ENCODE results near the gene OTX2. TPM values are rescaled to one million over a fixed set of nuclear protein-coding genes. Genes with fewer than 3 reads are reported as not detected.

Gene OTX2
- total and polyA plus RNA-seq, 2 experiments from 2014 or later, result 16.5 to 23.9 TPM

GRCh38 chr14:56753396-56753795 is 56.9 kb downstream of the OTX2 start:
- Mint-ChIP-seq H3K4me3 (no peak overlapping the region), H3K36me3 (ENCODE audit: low read depth) (no peaks in the 10 kb centered on the region), H3K4me1 (peaks cover 27% of the 10 kb centered on the region), H3K27ac (no peak overlapping the region), H3K9me3 (no peaks in the 10 kb centered on the region; the same call in 2 of the 3 replicates), H3K27me3 (ENCODE audit: insufficient read depth, low read depth, poor library complexity) (no peaks in the 10 kb centered on the region)
- Histone ChIP-seq H2AFZ (peak overlapping the region; percentile 20; the same call in 1 of the 2 replicates), H3K27me3 (ENCODE audit: insufficient read depth) (no peaks in the 10 kb centered on the region), H3K4me1 (ENCODE audit: insufficient read depth) (peaks cover 21% of the 10 kb centered on the region), H3K79me2 (replicated peaks; ENCODE audit: insufficient read depth) (no peaks in the 10 kb centered on the region), H3K4me3 (no peak overlapping the region), H4K20me1 (replicated peaks; ENCODE audit: insufficient read depth) (no peaks in the 10 kb centered on the region), H3K36me3 (ENCODE audit: insufficient read depth) (no peaks in the 10 kb centered on the region), H3K9me2 (ENCODE audit: insufficient read depth) (no peaks in the 10 kb centered on the region), H3K27ac (ENCODE audit: low read depth) (no peak overlapping the region), H3K4me2 (no peak overlapping the region), H3F3A (replicated peaks; ENCODE audit: low read depth) (no peaks in the 10 kb centered on the region)
- TF ChIP-seq ZNF462 (CRISPR knock-in tag; IDR thresholded peaks at IDR 0.05) (no peak), CREB1 (CRISPR knock-in tag; IDR thresholded peaks at IDR 0.05; ENCODE audit: low read depth) (no peak), ZNF114 (CRISPR knock-in tag; IDR thresholded peaks at IDR 0.05) (no peak), ETS1 (IDR thresholded peaks at IDR 0.05) (no peak), POLR2AphosphoS5 (IDR thresholded peaks at IDR 0.05; ENCODE audit: low read depth) (no peak), NANOG (IDR thresholded peaks at IDR 0.05; ENCODE audit: borderline replicate concordance) (no peak), CTCF (conservative IDR thresholded peaks at IDR 0.05; ENCODE audit: low read depth in 2 of 2) (no peak), JUNB (IDR thresholded peaks at IDR 0.05; ENCODE audit: unreplicated experiment) (no peak), EZH2phosphoT487 (IDR thresholded peaks at IDR 0.05; ENCODE audit: unreplicated experiment) (no peak), ZNF331 (CRISPR knock-in tag; IDR thresholded peaks at IDR 0.05; ENCODE audit: low read depth) (no peak), REST (IDR thresholded peaks at IDR 0.05; ENCODE audit: unreplicated experiment) (no peak), EZH2 (IDR thresholded peaks at IDR 0.05; ENCODE audit: low read depth, unreplicated experiment) (no peak), STAT1 (IDR thresholded peaks at IDR 0.05; ENCODE audit: unreplicated experiment) (no peak)
- ATAC-seq, result no peak
- no peak for DNase-seq (ENCODE audit: low spot score)
